ENCODE results near the gene CD48.

The CD48 gene

DNA sequence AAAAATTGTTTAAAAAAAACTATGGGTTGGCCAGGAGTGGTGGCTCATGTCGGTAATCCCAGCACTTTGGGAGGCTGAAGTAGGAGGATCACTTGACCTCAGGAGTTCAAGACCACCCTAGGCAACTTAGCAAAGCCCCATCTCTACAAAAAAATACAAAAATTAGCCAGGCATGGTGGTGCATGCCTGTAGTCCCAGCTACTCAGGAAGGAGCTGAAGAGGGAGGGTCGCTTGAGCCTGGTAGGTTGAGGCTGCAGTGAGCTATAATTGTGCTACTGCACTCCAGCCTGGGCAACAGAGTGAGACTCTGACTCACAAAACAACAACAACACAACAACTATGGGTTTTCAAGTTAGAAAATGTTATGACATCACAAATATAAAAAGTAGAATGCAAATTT lies 43.8 kb upstream of the CD48 start:
- H3K4me3 ChIP-seq (ENCODE audit: low read depth, low read length): no peak overlapping the region
- TF ChIP-seq, protein P1, sequence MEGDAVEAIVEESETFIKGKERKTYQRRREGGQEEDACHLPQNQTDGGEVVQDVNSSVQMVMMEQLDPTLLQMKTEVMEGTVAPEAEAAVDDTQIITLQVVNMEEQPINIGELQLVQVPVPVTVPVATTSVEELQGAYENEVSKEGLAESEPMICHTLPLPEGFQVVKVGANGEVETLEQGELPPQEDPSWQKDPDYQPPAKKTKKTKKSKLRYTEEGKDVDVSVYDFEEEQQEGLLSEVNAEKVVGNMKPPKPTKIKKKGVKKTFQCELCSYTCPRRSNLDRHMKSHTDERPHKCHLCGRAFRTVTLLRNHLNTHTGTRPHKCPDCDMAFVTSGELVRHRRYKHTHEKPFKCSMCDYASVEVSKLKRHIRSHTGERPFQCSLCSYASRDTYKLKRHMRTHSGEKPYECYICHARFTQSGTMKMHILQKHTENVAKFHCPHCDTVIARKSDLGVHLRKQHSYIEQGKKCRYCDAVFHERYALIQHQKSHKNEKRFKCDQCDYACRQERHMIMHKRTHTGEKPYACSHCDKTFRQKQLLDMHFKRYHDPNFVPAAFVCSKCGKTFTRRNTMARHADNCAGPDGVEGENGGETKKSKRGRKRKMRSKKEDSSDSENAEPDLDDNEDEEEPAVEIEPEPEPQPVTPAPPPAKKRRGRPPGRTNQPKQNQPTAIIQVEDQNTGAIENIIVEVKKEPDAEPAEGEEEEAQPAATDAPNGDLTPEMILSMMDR (IDR thresholded peaks at IDR 0.05; ENCODE audit: low read depth, low read length): no peak

- H3K4me3 ChIP-seq (ENCODE audit: low read depth, low read length): no peak overlapping the region
- TF ChIP-seq, protein P1 (IDR thresholded peaks at IDR 0.05; ENCODE audit: low read depth, low read length): no peak
Observed at GRCh38 chr1:160753594-160753993, 42.0 kb upstream of the CD48 start.

- no peak overlapping the region for H3K4me3 ChIP-seq (ENCODE audit: low read depth, low read length)
- TF ChIP-seq, protein P1 (IDR thresholded peaks at IDR 0.05; ENCODE audit: low read depth, low read length): no peak
Observed at GRCh38 chr1:160752924-160753323, 41.3 kb upstream of the CD48 start.

DNA sequence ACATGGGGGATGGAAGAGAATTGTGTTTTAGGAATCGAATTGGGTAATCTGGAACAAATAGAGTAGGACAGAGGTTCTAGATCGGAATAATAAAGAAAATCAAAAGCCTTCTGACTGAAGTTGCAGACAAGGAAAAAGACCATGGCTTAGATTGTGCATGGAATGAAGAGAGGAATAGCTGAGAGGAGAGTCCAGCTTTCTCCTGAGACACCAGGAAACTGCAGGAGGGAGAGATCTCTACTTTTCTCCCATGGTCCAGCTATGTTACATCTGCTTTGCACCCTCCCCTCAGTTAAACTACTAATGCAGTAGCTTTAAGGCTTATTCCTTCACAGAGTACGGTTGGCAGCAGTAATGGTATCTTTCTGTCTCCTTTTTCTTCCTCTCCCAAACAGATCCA lies 40.8 kb upstream of the CD48 start:
- TF ChIP-seq, protein P1 (IDR thresholded peaks at IDR 0.05; ENCODE audit: low read depth, low read length): no peak
- no peak overlapping the region for H3K4me3 ChIP-seq (ENCODE audit: low read depth, low read length)

DNA sequence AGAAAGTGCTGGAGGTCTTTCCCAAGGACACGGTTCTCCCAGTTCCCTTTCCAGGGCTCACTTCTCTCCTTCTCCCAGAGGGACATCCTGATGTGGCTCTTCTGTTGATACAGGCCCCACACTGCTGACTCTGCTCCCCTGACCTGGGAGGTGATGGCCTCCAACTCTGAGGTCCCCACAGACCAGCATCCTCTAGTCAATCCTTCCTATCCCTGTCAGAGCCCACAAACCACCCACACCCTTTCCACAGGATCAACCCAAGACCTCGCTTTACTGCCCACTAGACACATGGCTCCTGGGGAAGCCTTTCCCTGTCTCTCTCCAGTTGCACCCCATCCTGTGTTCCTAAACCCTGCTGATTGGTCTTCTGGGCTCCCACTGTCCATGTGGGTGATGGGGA lies 39.0 kb upstream of the CD48 start:
- H3K4me3 ChIP-seq (ENCODE audit: low read depth, low read length): no peak overlapping the region
- TF ChIP-seq, protein P1 (IDR thresholded peaks at IDR 0.05; ENCODE audit: low read depth, low read length): no peak

- H3K4me3 ChIP-seq (ENCODE audit: low read depth, low read length): no peak overlapping the region
- TF ChIP-seq, protein P1 (IDR thresholded peaks at IDR 0.05; ENCODE audit: low read depth, low read length): no peak
Observed at GRCh38 chr1:160748878-160749269, 37.3 kb upstream of the CD48 start.

- TF ChIP-seq, protein P1 (IDR thresholded peaks at IDR 0.05; ENCODE audit: low read depth, low read length): no peak
- no peak overlapping the region for H3K4me3 ChIP-seq (ENCODE audit: low read depth, low read length)
Observed at GRCh38 chr1:160748181-160748877, 36.7 kb upstream of the CD48 start.

Data from WI38 (cell line).